ENCODE results near the gene DDAH2. TPM values are rescaled to one million over a fixed set of nuclear protein-coding genes. Genes with fewer than 3 reads are reported as not detected.

DDAH2 gene
- total RNA-seq, 2 donors from 2014 or later, result 92.1 to 98.7 TPM

- Histone ChIP-seq H3K4me1 (peaks cover 13% of the 10 kb centered on the region), H3K9ac (ENCODE audit: low read depth in 2 of 2, low read length in 2 of 2) (no peak overlapping the region), H3K27ac (no peak overlapping the region), H3K36me3 (no peaks in the 10 kb centered on the region), H3K4me3 (no peak overlapping the region), H3K27me3 (no peaks in the 10 kb centered on the region), H3K9me3 (no peaks in the 10 kb centered on the region)
- no peak for TF ChIP-seq CTCF (IDR thresholded peaks at IDR 0.05)
- no peak for DNase-seq
- intact Hi-C loops (cut with DNase I), result no loop called here
These were observed 3.4 kb downstream of the DDAH2 start for GRCh38 chr6:31725502-31726350.

GRCh38 chr6:31723980-31724691 is 5.0 kb downstream of the DDAH2 start:
- Histone ChIP-seq H3K4me1 (peaks cover 13% of the 10 kb centered on the region), H3K27ac (no peak overlapping the region), H3K9me3 (no peaks in the 10 kb centered on the region), H3K4me3 (no peak overlapping the region), H3K9ac (ENCODE audit: low read depth in 2 of 2, low read length in 2 of 2) (no peak overlapping the region), H3K27me3 (no peaks in the 10 kb centered on the region), H3K36me3 (no peaks in the 10 kb centered on the region)
- no peak for DNase-seq
- intact Hi-C loops (cut with DNase I), result no loop called here
- TF ChIP-seq CTCF (IDR thresholded peaks at IDR 0.05), result no peak

GRCh38 chr6:31723245-31723979 is 5.7 kb downstream of the DDAH2 start, which contains the start of gene MPIG6B:
Gene MPIG6B (plus strand): TSS chr6:31723373. CDS start chr6:31723384, 11 bp downstream.
- intact Hi-C loops (cut with DNase I), result no loop called here
- DNase-seq, result no peak
- no peak within 1 kb of the TSS for H3K27ac ChIP-seq
- no peaks in the 10 kb centered on the region for H3K9me3 ChIP-seq
- no peaks in the 10 kb centered on the region for H3K27me3 ChIP-seq
- peaks cover 13% of the 10 kb centered on the region for H3K4me1 ChIP-seq
- no peaks in the 10 kb centered on the region for H3K36me3 ChIP-seq
- H3K9ac ChIP-seq (ENCODE audit: low read depth in 2 of 2, low read length in 2 of 2), result no peak within 1 kb of the TSS
- H3K4me3 ChIP-seq, result no peak within 1 kb of the TSS
- TF ChIP-seq CTCF (IDR thresholded peaks at IDR 0.05), result no peak

GRCh38 chr6:31722173-31722572 is 6.9 kb downstream of the DDAH2 start:
- no peak overlapping the region for H3K9ac ChIP-seq (ENCODE audit: low read depth in 2 of 2, low read length in 2 of 2)
- no peak for TF ChIP-seq CTCF (IDR thresholded peaks at IDR 0.05)
- H3K36me3 ChIP-seq, result no peaks in the 10 kb centered on the region
- H3K4me1 ChIP-seq, result peaks cover 6% of the 10 kb centered on the region
- H3K27me3 ChIP-seq, result no peaks in the 10 kb centered on the region
- H3K27ac ChIP-seq, result no peak overlapping the region
- no peak overlapping the region for H3K4me3 ChIP-seq
- intact Hi-C loops (cut with DNase I), result no loop called here
- no peak for DNase-seq
- no peaks in the 10 kb centered on the region for H3K9me3 ChIP-seq

GRCh38 chr6:31721351-31722020 is 7.6 kb downstream of the DDAH2 start, which contains the start of gene LY6G6C:
Gene LY6G6C (minus strand): TSS chr6:31721746. CDS start chr6:31721679, 67 bp downstream.
- Histone ChIP-seq H3K9ac (ENCODE audit: low read depth in 2 of 2, low read length in 2 of 2) (no peak within 1 kb of the TSS), H3K9me3 (no peaks in the 10 kb centered on the region), H3K27ac (no peak within 1 kb of the TSS), H3K36me3 (no peaks in the 10 kb centered on the region), H3K4me3 (no peak within 1 kb of the TSS), H3K27me3 (no peaks in the 10 kb centered on the region), H3K4me1 (no peaks in the 10 kb centered on the region)
- no peak for TF ChIP-seq CTCF (IDR thresholded peaks at IDR 0.05)
- intact Hi-C loops (cut with DNase I), result no loop called here
- no peak for DNase-seq

Data from colonic mucosa (tissue), 4 donors.